HCEC 1CT (cell line): ENCODE results near the gene CNNM1.

Experiments used
- DNase-seq: peaks from one replicate; pipeline ENCODE4 v3.0.0-alpha.2; 2017

CNNM1 gene

GRCh38 chr10:99422529-99423096 is 93.5 kb downstream of the CNNM1 start:
- DNase-seq: no peak

- no peak for DNase-seq
Measured at GRCh38 chr10:99424656-99425055, 95.5 kb downstream of the CNNM1 start.

DNA sequence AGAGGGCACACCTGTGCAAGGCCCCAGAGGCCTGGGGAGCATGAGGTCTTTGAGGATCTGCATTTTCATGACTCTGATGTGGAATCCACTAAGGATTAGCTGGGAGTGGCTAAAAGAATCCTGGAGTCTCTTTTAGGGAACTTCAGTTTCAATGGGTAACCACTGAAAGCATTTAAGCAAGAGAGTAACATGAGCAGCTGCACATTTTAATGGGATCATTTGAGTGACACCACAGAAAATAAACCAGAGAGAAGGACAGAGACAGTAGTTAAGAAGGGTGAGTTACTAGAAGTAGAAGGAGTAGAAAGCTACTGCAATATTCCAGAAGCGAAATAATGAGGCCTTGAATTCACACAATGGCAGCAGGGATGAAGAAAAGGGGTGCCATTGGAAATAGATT is 96.0 kb downstream of the CNNM1 start:
- DNase-seq: no peak

- DNase-seq: no peak
Measured at GRCh38 chr10:99426689-99427088, 97.5 kb downstream of the CNNM1 start.

GRCh38 chr10:99427566-99428190 is 98.5 kb downstream of the CNNM1 start:
- DNase-seq: no peak

DNA sequence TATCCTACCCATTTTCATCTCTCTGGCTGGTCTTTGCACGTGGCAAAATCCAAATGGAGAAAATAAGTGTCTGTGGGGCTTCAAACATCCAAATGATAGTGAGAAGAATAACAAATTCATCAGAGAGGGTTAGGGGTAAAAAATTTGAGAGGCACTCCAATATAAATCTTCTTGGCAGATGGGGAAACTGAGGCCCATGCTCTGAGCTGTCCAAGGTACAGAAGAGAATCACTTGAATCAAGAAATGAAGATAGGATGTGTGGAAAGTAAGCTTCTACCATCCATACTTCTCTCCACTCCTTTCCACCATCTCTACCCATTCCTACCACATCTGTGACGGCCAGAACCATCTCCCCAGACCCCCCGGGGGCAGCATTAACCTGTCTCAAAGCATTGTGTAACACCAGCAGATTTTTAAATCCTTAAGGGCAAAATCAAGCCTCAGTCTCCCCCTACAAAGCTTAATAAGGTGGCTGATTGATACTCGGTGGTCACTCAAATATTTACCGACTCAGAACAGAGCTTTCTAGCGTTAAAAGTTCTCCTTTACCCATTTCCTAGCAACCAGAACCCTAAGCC is 100.5 kb downstream of the CNNM1 start:
- no peak for DNase-seq

DNA sequence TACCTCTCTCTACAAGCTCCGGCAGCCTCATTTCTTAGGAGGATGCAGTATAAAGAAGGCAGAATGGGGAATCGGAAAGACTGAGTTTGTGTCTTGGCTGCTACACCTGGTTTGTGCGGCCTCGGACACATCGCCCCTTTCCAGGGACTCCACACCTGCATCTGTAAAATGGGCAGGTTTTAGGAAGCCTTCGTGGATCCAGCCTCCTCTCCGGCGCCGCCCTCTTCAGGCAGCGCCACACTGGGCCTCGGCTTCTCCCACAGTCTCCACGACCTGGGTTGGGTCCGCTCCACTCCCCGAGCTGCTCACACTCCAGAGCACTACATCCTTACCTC is 100.9 kb downstream of the CNNM1 start:
- peak; percentile 9 for DNase-seq

DNA sequence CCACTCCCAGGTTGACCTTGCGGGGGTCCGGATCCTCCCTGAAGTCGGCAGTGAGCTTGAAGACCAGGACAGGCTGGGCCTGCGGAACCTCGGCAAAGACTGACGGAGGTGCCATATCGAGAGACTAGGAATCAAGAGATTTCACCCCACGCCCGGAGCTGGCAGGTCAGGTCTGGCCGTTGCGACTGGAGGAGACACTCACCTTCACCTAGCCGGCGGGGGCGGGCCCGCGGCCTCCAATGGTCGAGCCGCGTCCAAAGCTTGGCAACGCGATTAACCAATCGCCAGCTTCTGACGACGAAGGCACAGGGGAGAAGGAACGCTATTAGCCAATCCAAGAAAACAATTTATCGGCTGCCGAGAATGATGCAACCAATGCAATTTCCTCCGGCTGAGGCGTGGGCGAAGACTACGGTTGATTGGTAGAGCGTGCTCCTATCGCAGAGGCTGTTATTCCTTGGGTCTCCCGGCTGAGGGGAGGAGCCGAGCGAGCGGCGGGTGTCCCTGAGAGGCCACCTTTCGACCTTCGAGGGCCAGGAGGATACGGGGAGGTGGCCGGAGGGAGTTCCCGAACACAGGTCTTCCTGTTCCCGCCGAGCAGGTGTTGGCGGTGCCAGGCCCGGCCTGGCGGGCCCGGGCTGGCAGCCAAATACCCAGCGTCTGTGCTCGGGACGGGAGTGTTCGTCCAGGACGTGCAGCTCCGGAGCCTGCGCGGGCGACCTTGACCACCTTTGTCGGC is 101.5 kb downstream of the CNNM1 start, which contains the start of gene GOT1:
Gene GOT1 (minus strand): TSS at position 174 of the 739 bp plus-strand sequence. CDS start 59 bp downstream, at position 115.
- peak; percentile 99 for DNase-seq

GRCh38 chr10:99431190-99431760 is 102.1 kb downstream of the CNNM1 start:
- peak; percentile 39 for DNase-seq

DNA sequence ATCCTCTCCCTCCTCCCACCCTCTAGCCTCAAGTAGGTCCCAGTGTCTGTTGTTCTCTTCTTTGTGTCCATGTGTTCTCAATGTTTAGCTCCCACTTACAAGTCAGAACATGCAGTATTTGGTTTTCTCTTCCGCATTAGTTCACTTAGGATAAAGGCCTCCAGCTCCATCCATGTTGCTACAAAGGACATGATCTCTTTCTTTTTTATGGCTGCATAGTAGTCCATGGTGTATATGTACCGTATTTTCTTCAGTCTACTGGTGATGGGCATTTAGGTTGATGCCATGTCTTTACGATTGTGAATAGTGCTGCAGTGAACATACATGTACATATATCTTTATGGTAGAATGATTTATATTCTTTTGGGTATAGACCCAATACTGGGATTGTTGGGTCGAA is 102.9 kb downstream of the CNNM1 start:
- no peak for DNase-seq

GRCh38 chr10:99432881-99433280 is 103.7 kb downstream of the CNNM1 start:
- no peak for DNase-seq

DNA sequence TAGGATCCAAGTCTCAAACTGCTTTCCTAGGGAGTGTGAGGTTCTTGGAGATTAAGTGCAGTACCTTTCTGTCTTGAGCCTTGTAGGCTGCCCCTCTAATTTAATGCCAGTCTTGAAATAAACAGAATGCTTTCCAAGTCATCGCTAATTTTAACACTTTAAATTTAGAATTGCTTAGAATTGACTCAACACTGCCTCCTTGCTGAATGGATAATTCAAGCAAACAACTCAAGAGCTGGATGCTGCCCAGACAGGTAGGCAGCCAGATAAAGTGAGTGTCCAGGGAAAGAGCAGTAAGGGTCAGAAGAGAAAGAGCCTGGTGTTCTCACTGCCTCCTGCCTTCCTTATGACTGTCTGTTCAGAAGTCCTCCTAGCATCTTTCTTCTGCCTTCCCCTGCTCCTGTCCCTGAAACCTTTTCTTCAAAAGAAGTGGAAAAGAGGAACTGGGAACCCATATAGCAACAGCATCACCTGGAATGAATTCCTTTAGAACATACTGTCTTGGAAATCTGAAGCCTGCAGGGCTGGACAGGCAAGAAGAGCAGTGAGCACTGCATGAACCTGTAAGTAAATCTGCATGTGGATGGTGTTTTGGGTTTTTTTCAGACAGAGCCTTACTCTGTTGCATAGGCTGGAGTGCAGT is 104.3 kb downstream of the CNNM1 start:
- DNase-seq: peak; percentile 2

DNA sequence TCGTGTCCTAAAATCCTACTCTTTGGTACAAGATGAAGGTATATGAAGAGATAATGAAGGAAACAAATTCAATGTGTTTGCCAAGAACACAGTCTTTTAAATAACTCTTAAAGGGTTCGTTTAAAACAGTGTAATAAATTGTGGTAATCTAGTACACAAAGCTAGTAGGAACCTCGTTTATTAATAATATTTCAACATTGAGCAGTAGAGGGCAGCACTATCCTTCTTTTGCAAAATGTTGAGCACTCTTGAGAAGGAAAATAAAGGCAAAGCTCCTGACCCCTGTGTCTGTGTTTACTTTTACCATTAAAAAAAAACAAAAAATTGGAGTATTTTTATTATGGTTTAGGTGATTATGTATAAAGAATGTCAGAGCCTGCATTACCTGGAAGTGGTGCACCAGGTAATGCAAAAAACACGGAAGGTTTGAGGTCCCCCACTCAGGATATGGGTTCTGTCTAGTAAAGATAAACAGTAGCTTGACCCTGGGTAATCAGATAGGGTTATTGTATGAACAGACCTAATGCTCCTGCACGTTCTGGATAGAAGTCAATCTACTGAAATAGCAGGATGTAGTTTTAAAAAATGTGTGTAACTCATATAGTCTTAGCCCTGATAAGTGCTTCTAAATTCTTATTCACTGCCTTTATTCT is 107.0 kb downstream of the CNNM1 start:
- peak; percentile 71 for DNase-seq

DNA sequence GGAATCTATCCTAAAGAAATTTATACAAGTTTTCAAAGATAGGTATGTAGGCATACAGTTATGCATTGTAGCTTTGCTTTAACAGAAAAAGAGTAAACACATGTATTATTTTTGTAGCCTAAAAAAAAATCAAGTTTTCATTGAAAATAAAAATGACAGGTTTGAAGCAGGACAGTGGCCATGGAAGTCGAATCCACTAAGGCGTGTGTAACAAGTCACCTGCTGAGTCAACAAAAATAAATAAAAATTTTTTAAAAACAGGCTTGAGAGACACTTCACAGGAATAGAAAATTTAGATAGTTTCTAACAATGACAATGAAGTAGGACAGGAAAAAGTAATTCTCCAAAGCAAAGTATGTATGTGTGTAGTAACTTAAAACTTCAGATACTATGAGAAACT is 109.7 kb downstream of the CNNM1 start:
- DNase-seq: no peak

DNA sequence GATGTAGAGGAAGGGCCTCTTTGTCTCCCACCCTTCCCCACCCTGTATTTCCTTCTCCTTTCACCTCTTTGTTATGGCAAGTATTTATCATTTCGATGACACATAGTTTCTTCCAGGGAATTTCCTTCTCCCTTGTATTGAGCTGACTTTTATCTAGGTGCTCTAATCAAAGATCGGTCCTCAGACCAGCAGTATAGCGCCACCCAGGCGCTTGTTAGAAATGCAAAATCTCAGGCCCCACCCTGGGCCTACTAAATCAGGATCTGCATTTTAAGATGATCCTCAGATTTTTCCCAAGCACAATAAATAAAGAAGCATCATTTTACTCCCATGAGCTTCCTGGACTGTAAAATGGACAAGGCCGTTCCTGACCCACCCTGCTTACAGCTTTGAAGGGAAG is 113.2 kb downstream of the CNNM1 start:
- no peak for DNase-seq

- DNase-seq: no peak
Measured at GRCh38 chr10:99443500-99443899, 114.3 kb downstream of the CNNM1 start.
